K562 (cell line): ENCODE results near the gene MYO15B. TPM values are rescaled to one million over a fixed set of nuclear protein-coding genes. Genes with fewer than 3 reads are reported as not detected.

Experiments used
- ARID4B ChIP-seq: sonication (generic); formaldehyde crosslinking; IDR thresholded peaks from 2 replicates; pipeline ENCODE4 v1.8.0; 2022; ENCODE audit warnings: mild to moderate bottlenecking, missing genetic modification reagents
- ELF1 ChIP-seq: fragments of 200-800 bp; sonication (Bioruptor generic); IDR thresholded peaks from 2 replicates; pipeline ENCODE4 v1.6.1; 2016; ENCODE audit warnings: missing genetic modification characterization, missing compliant biosample characterization
- MEIS2 ChIP-seq: fragments of 450-650 bp; IDR thresholded peaks from 2 replicates; pipeline ENCODE4 v1.6.1; 2014; ENCODE audit warnings: mild to moderate bottlenecking; ENCODE audit not compliant: partially characterized antibody
- PCBP2 ChIP-seq: fragments of 200-400 bp; formaldehyde crosslinking; IDR thresholded peaks from 2 replicates; pipeline ENCODE4 v1.6.1; 2018; ENCODE audit warnings: low read length, low read depth, mild to moderate bottlenecking, moderate library complexity; ENCODE audit not compliant: poor library complexity, severe bottlenecking
- POLR2G ChIP-seq: fragments of 200-400 bp; formaldehyde crosslinking; IDR thresholded peaks from 2 replicates; pipeline ENCODE4 v1.6.1; 2017; ENCODE audit warnings: low read depth, mild to moderate bottlenecking, antibody characterized with exemption, low read length, moderate library complexity
- REST ChIP-seq, 2 experiments: fragments of 450-650 bp; formaldehyde crosslinking in 1 of 2; IDR thresholded peaks; 2 replicates each; pipeline versions ENCODE4 v1.4.0 to v1.6.1; 2014 to 2020; ENCODE audit warnings: mild to moderate bottlenecking in 2 of 2, borderline replicate concordance in 1 of 2, low read depth in 1 of 2
- SIN3A ChIP-seq, 2 experiments: fragments of 150-350 bp in 1 of 2; IDR thresholded peaks; 2 replicates each; pipeline ENCODE4 v1.6.1; 2011 to 2016; ENCODE audit warnings: borderline replicate concordance in 2 of 2, low read depth in 2 of 2, low read length in 2 of 2, mild to moderate bottlenecking in 2 of 2, moderate library complexity in 2 of 2; ENCODE audit not compliant: control insufficient read depth in 1 of 2
- SRSF9 ChIP-seq: fragments of 200-400 bp; formaldehyde crosslinking; IDR thresholded peaks from 2 replicates; pipeline ENCODE4 v1.6.1; 2017; ENCODE audit warnings: low read depth, low read length, borderline replicate concordance
- TGIF2 ChIP-seq: sonication (generic); formaldehyde crosslinking; IDR thresholded peaks from 2 replicates; pipeline ENCODE4 v1.8.1; 2022; ENCODE audit warnings: mild to moderate bottlenecking, missing genetic modification reagents, moderate library complexity
- ZNF197 ChIP-seq: fragments of 200-800 bp; sonication (Bioruptor generic); IDR thresholded peaks from 2 replicates; pipeline ENCODE4 v1.6.1; 2016; ENCODE audit warnings: low read depth, missing genetic modification characterization, missing compliant biosample characterization
- polyA plus RNA-seq, 8 experiments: library from polyadenylated mRNA; depleted of rRNA in 4 of 8; stranded (reverse) in 5 of 8; unstranded in 3 of 8; fragments of >200 nt; fragmentation: Nextera tagmentation in 2 of 8; fragmentation: Illumina TruSeq in 1 of 8; extraction: Ambion mirVana in 2 of 8; extraction: Trizol in 1 of 8; gene quantifications; 2 replicates each; pipeline versions ENCODE4 v1.2.1 to v1.2.3, GENCODE V29; 2011 to 2014; ENCODE audit warnings: inconsistent platforms in 1 of 8, missing spikeins in 1 of 8
- total RNA-seq, 7 experiments: library from RNA; depleted of rRNA in 6 of 7; stranded (reverse); fragments of >200 nt in 6 of 7; fragmentation: Illumina TruSeq in 2 of 7; extraction: Trizol in 2 of 7; gene quantifications; 2 replicates each; pipeline versions ENCODE4 v1.2.1 to v1.2.3, GENCODE V29; 2011 to 2021; ENCODE audit warnings: low replicate concordance in 1 of 7
- TF ChIP-seq, protein P1 (sequence below), 3 experiments: IDR thresholded peaks in 2 of 3; conservative IDR thresholded peaks in 1 of 3; 2 replicates each; pipeline ENCODE4 v1.5.1; 2011 to 2012; ENCODE audit warnings: low read length in 3 of 3, mild to moderate bottlenecking in 3 of 3, control low read depth in 2 of 3, improper control_type of control experiment in 1 of 3, inconsistent platforms in 1 of 3, low read depth in 1 of 3, mixed read lengths in 1 of 3, moderate library complexity in 1 of 3; ENCODE audit not compliant: insufficient read depth in 2 of 3

The MYO15B gene
- total and polyA plus RNA-seq, 9 of the 15 experiments (the other 6 are each of a cell fraction or from before 2014, with no cell fraction given), result 0.05 to 3.1 (median 0.83) TPM; not detected in 2

DNA sequence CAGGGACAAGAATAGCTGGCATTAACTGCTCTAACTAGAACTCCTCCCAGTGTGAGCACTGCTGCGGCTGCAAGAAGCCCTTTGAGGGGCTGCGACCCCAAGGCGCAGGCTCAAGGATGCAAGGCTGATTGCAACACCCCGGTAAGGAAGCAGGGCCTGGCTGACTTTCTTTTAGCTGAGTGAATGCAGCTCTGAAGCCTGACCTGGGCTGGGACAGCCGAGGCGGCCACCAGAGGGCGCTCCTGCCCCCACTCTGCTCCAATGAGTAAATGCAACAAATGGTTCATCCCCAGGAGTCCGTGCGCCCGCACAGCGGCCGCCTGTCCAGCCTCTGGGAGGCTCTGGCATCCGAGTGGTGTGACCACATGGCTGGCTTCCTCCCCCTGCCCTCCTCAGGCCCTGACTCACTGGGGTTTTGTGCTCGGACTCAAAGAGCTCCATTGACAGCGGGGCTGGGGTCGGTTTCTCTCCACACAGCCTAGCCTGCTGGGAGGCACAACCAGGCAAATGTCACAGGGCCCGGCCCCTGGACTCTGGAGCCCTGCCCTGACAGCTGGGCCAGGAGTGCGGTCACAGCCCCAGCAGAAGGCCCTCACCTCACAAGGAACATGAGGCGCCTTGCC, 45.4 kb downstream of the MYO15B start, which contains the start of gene SMIM5 (continued):
- TF ChIP-seq ELF1 (tag), result no peak
- TF ChIP-seq ZNF197 (CRISPR knock-in tag), result no peak
- TF ChIP-seq TGIF2 (CRISPR knock-in tag), result no peak
- TF ChIP-seq PCBP2, result no peak
- TF ChIP-seq ARID4B (CRISPR knock-in tag), result no peak
- TF ChIP-seq SIN3A (IDR thresholded peaks at IDR 0.05; ENCODE audit: borderline replicate concordance in 2 of 2, control insufficient read depth in 1 of 2, low read depth in 2 of 2, low read length in 2 of 2), result no peak
- TF ChIP-seq POLR2G, result peak; percentile 8; the same call in 1 of the 2 replicates
- peak; percentile 34; the same call in 1 of the 2 replicates for TF ChIP-seq REST (IDR thresholded peaks at IDR 0.05; ENCODE audit: borderline replicate concordance)
- no peak for TF ChIP-seq REST (CRISPR knock-in tag; IDR thresholded peaks at IDR 0.05; ENCODE audit: low read depth)
- no peak for TF ChIP-seq MEIS2
- no peak for TF ChIP-seq SRSF9
- TF ChIP-seq, protein P1, sequence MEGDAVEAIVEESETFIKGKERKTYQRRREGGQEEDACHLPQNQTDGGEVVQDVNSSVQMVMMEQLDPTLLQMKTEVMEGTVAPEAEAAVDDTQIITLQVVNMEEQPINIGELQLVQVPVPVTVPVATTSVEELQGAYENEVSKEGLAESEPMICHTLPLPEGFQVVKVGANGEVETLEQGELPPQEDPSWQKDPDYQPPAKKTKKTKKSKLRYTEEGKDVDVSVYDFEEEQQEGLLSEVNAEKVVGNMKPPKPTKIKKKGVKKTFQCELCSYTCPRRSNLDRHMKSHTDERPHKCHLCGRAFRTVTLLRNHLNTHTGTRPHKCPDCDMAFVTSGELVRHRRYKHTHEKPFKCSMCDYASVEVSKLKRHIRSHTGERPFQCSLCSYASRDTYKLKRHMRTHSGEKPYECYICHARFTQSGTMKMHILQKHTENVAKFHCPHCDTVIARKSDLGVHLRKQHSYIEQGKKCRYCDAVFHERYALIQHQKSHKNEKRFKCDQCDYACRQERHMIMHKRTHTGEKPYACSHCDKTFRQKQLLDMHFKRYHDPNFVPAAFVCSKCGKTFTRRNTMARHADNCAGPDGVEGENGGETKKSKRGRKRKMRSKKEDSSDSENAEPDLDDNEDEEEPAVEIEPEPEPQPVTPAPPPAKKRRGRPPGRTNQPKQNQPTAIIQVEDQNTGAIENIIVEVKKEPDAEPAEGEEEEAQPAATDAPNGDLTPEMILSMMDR (IDR thresholded peaks at IDR 0.05 in 2 of 3, conservative IDR thresholded peaks at IDR 0.05 in 1 of 3; ENCODE audit: insufficient read depth in 2 of 3, low read depth in 1 of 3, low read length in 3 of 3), result peak; percentile 90 to 96 (median 92)
